ENCODE measurements around the gene IFT80.

IFT80 gene

GRCh38 chr3:160226026-160226907, 172.8 kb downstream of the IFT80 start:
- TF ChIP-seq CTCF (IDR thresholded peaks at IDR 0.05; ENCODE audit: insufficient read depth, missing control alignments), result no peak
- no peak for FAIRE-seq
- DNase-seq (ENCODE audit: insufficient read length, low spot score), result no peak

- DNase-seq (ENCODE audit: insufficient read length, low spot score) (peak; percentile 36), FAIRE-seq (no peak)
- peak; percentile 39 for TF ChIP-seq CTCF (IDR thresholded peaks at IDR 0.05; ENCODE audit: insufficient read depth, missing control alignments)
Measured at GRCh38 chr3:160225176-160226025, 173.6 kb downstream of the IFT80 start, which contains the start of gene C3orf80. Gene C3orf80 (plus strand): TSS chr3:160225422. CDS start chr3:160225636, 214 bp downstream.

GRCh38 chr3:160224811-160225175, 174.2 kb downstream of the IFT80 start:
- no peak for TF ChIP-seq CTCF (IDR thresholded peaks at IDR 0.05; ENCODE audit: insufficient read depth, missing control alignments)
- FAIRE-seq (no peak), DNase-seq (ENCODE audit: insufficient read length, low spot score) (no peak)

GRCh38 chr3:160224256-160224655, 174.8 kb downstream of the IFT80 start:
- TF ChIP-seq CTCF (IDR thresholded peaks at IDR 0.05; ENCODE audit: insufficient read depth, missing control alignments), result no peak

GRCh38 chr3:160221019-160221418, 178.0 kb downstream of the IFT80 start:
- FAIRE-seq (no peak), DNase-seq (ENCODE audit: insufficient read length, low spot score) (no peak)
- TF ChIP-seq CTCF (IDR thresholded peaks at IDR 0.05; ENCODE audit: insufficient read depth, missing control alignments), result no peak

More at GRCh38 chr3:160224256-160224655, 174.8 kb downstream of the IFT80 start:
- FAIRE-seq (no peak), DNase-seq (ENCODE audit: insufficient read length, low spot score) (no peak)

GRCh38 chr3:160220038-160220437, 179.0 kb downstream of the IFT80 start:
- TF ChIP-seq CTCF (IDR thresholded peaks at IDR 0.05; ENCODE audit: insufficient read depth, missing control alignments), result no peak
- FAIRE-seq (no peak), DNase-seq (ENCODE audit: insufficient read length, low spot score) (no peak)

Data from D721Med (cell line).